Adipocyte (in vitro differentiated cells): ENCODE results near the gene IPO11.
"Not testable (repeated sequence)": the region's sequence is repeated elsewhere in the genome, so short reads cannot be mapped to it uniquely, and the experiment has no call there.

ENCODE experiments used
- DNase-seq: peaks from one replicate; pipeline ENCODE4 v3.0.0-alpha.2; 2015; ENCODE audit warnings: low read depth
- H3K27me3 ChIP-seq: replicated peaks from 2 replicates; pipeline ENCODE4 v1.7.0; 2013; ENCODE audit warnings: mild to moderate bottlenecking, low read length, moderate library complexity; ENCODE audit not compliant: control insufficient read depth, insufficient read depth
- H3K36me3 ChIP-seq: 2 replicates; pipeline ENCODE4 v1.7.0; 2013; ENCODE audit warnings: low read length, mild to moderate bottlenecking, moderate library complexity; ENCODE audit not compliant: control insufficient read depth, insufficient read depth, severe bottlenecking
- H3K4me1 ChIP-seq: 2 replicates; pipeline ENCODE4 v1.7.0; 2013; ENCODE audit warnings: mild to moderate bottlenecking, low read length, moderate library complexity; ENCODE audit not compliant: control insufficient read depth, insufficient read depth
- H3K4me3 ChIP-seq: 2 replicates; pipeline ENCODE4 v1.7.0; 2013; ENCODE audit warnings: mild to moderate bottlenecking, low read length, moderate library complexity
- H3K9ac ChIP-seq: 2 replicates; pipeline ENCODE4 v1.7.0; 2013; ENCODE audit warnings: mild to moderate bottlenecking, low read length, moderate library complexity
- H3K9me3 ChIP-seq: 2 replicates; pipeline ENCODE4 v1.7.0; 2013; ENCODE audit warnings: mild to moderate bottlenecking, low read length, moderate library complexity; ENCODE audit not compliant: control insufficient read depth

The IPO11 gene

GRCh38 chr5:62649025-62649424 lies 236.5 kb downstream of the IPO11 start:
- Histone ChIP-seq H3K4me3 (no peak overlapping the region), H3K36me3 (no peaks in the 10 kb centered on the region), H3K27me3 (no peaks in the 10 kb centered on the region), H3K4me1 (peaks cover 5% of the 10 kb centered on the region), H3K9me3 (no peaks in the 10 kb centered on the region), H3K9ac (no peak overlapping the region)
- no peak for DNase-seq

- no peak overlapping the region for H3K4me3 ChIP-seq
- no peaks in the 10 kb centered on the region for H3K9me3 ChIP-seq
- H3K9ac ChIP-seq = no peak overlapping the region
- peaks cover 5% of the 10 kb centered on the region for H3K4me1 ChIP-seq
- H3K27me3 ChIP-seq = no peaks in the 10 kb centered on the region
- H3K36me3 ChIP-seq = no peaks in the 10 kb centered on the region
- DNase-seq = no peak
Measured at GRCh38 chr5:62649476-62650113, 237.0 kb downstream of the IPO11 start.

DNA sequence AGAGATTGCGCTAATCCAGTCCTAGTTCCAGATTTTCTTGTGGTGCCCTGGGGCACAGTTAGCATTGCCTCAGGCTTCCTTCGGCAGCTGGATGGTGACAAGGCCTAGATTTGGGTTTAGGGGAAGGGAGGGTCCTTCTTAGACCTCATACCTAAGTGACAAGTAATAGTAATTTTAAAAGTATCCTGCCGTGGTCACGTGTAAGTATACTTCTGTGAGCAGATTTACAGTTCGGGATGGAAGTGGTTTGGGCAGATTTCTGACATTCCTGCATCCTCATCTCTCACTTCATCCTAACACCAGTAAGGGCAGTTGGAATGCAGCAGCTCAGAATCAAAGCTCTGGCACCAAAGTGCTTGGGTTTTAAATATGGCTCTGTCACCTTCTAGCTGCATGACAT lies 237.6 kb downstream of the IPO11 start:
- Histone ChIP-seq H3K27me3 (no peaks in the 10 kb centered on the region), H3K4me3 (no peak overlapping the region), H3K9me3 (no peaks in the 10 kb centered on the region), H3K9ac (no peak overlapping the region), H3K4me1 (peaks cover 5% of the 10 kb centered on the region), H3K36me3 (no peaks in the 10 kb centered on the region)
- no peak for DNase-seq

GRCh38 chr5:62652225-62652624 lies 239.7 kb downstream of the IPO11 start:
- Histone ChIP-seq H3K4me3 (no peak overlapping the region), H3K9ac (no peak overlapping the region), H3K36me3 (no peaks in the 10 kb centered on the region), H3K9me3 (no peaks in the 10 kb centered on the region), H3K27me3 (no peaks in the 10 kb centered on the region), H3K4me1 (peaks cover 5% of the 10 kb centered on the region)
- no peak for DNase-seq

DNA sequence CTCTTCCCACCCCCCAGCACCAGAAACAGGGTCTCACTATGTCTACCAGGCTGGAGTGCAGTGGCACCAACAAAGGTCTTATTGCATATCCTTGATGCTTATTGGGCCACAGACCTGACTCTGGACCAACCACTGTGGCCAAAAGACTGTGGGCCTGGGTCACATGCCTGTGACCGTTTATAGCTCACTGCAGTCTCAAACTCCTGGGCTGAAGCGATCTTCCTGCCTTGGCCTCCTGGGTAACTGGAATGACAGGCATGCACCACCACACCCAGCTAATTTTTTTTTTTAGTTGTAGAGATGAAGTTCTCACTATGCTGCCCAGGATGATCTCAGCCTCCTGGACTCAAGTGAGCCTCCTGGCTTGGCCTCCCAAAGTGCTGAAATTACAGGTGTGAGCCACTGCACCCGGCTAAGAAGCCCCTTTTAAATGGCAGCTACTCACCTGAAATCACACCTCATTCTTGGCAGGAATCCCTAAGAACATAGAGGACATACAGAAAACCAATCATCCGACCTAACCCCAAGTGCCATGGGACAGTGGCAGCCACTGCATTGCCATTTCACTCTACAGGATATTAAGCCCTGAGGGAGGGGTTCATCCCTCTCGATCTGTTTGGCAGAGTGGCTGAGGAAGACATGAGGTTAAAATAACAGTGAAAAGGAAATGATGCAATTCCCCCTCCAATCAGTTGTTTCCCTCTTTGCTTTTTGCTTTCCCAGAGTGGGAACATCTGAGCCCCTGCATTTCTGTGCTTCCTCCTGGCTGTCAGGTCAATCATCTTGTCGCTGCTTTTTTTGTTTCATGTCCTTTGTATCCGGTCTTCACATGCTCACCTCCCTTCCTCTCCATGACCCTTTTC lies 240.7 kb downstream of the IPO11 start:
- no peak for DNase-seq
- no peaks in the 10 kb centered on the region for H3K9me3 ChIP-seq
- peaks cover 5% of the 10 kb centered on the region for H3K4me1 ChIP-seq
- H3K4me3 ChIP-seq = no peak overlapping the region
- no peak overlapping the region for H3K9ac ChIP-seq
- no peaks in the 10 kb centered on the region for H3K36me3 ChIP-seq
- no peaks in the 10 kb centered on the region for H3K27me3 ChIP-seq

DNA sequence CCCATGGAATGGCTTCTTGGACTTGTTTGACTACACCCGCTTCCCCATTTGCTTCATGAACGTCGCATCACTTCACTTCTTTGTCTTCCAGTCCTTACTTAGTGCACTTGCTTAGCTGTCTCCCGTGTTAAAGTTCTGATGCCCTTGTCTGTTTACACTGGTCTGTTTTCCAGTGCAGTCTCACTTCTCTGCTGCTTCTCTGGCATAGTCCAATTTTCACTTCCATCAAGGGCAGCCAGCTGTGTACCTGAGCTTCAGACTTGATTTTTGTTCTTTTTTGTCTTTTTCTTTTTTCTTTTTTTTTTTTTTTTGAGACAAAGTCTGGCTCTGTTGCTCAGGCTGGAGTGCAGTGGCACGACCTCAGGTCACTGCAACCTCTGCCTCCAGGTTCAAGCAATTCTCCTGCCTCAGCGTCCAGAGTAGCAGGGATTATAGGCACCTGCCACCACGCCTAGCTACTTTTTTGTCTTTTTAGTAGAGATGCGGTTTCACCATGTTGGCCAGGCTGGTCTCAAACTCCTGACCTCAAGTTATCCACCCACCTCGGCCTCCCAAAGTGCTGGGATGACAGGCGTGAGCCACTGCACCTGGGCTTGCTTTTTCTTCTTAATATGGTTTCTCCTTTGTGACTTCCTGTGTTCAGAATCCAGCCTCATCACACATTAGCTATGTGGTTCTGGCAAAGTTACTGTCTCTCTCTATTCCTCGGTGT lies 241.5 kb downstream of the IPO11 start:
- Histone ChIP-seq H3K36me3 (no peaks in the 10 kb centered on the region), H3K4me1 (no peaks in the 10 kb centered on the region), H3K27me3 (no peaks in the 10 kb centered on the region), H3K9me3 (no peaks in the 10 kb centered on the region), H3K4me3 (no peak overlapping the region), H3K9ac (no peak overlapping the region)
- DNase-seq = no peak

GRCh38 chr5:62657772-62658171 lies 245.2 kb downstream of the IPO11 start:
- DNase-seq, H3K27me3 ChIP-seq, H3K4me1 ChIP-seq, H3K9ac ChIP-seq, H3K9me3 ChIP-seq, H3K36me3 ChIP-seq, H3K4me3 ChIP-seq: not testable (repeated sequence)

DNA sequence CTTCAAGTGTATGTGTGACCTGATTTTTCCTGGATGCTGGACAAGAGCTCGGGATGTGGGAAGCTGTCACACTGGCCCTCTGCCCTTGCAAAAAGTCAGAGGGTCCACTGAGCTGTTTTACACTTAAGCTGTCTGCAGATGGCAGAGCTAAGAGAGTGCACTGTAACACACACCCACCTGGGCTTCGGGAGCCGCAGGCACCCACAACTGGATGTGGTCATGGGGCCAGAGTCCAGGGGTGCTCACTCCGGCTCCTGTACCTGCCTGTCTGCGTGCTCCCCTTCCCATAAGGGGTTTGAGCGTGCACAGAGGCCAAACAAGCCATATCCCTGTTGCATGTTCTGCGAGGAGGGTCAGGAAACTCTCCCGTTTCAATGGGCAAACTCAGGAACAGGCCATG lies 248.6 kb downstream of the IPO11 start:
- no peak for DNase-seq
- H3K9ac ChIP-seq = no peak overlapping the region
- H3K36me3 ChIP-seq = no peaks in the 10 kb centered on the region
- no peak overlapping the region for H3K4me3 ChIP-seq
- H3K4me1 ChIP-seq = no peaks in the 10 kb centered on the region
- H3K9me3 ChIP-seq = no peaks in the 10 kb centered on the region
- no peaks in the 10 kb centered on the region for H3K27me3 ChIP-seq

- Histone ChIP-seq H3K4me1 (no peaks in the 10 kb centered on the region), H3K4me3 (no peak overlapping the region), H3K9ac (no peak overlapping the region), H3K27me3 (no peaks in the 10 kb centered on the region), H3K9me3 (no peaks in the 10 kb centered on the region), H3K36me3 (no peaks in the 10 kb centered on the region)
- no peak for DNase-seq
Measured at GRCh38 chr5:62662521-62662920, 250.0 kb downstream of the IPO11 start.

DNA sequence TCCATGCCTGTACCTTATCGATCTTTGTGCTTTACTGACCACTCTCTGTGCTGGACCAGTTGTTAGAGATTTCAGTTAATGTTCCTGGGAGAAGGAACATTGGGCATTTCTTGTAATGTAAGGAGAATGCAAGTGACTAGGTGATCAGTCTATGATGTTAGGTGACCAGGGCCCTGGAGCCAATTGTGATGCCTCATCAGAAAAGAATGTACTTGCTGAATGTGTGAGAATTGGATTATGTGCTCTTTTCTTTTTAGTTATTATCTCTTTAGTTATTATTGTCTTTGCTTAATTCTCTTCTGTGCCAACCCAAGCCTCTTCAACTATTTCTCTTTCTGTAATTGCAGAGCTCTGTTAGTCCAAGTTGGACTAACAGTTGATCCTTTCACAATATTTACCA lies 258.9 kb downstream of the IPO11 start:
- Histone ChIP-seq H3K4me3 (no peak overlapping the region), H3K27me3 (no peaks in the 10 kb centered on the region), H3K36me3 (no peaks in the 10 kb centered on the region), H3K9me3 (no peaks in the 10 kb centered on the region), H3K4me1 (no peaks in the 10 kb centered on the region), H3K9ac (no peak overlapping the region)
- no peak for DNase-seq

DNA sequence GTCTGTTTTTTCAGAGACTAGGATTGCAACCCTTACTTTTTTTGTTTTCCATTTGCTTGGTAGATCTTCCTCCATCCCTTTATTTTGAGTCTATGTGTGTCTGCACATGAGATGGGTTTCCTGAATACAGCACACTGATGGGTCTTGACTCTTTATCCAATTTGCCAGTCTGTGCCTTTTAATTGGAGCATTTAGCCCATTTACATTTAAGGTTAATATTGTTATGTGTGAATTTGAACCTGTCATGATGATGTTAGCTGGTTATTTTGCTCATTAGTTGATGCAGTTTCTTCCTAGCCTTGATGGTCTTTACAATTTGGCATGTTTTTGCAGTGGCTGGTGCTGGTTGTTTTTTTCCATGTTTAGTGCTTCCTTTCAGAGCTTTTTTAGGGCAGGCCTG lies 264.0 kb downstream of the IPO11 start:
- not testable (repeated sequence) for H3K4me3 ChIP-seq, H3K9me3 ChIP-seq, H3K36me3 ChIP-seq, H3K4me1 ChIP-seq, H3K27me3 ChIP-seq, DNase-seq, H3K9ac ChIP-seq
